Neural progenitor cell (in vitro differentiated cells): ENCODE data around the gene IER5L.

Experiments used
- EZH2 ChIP-seq: fragments of 200-600 bp; sonication (generic); IDR thresholded peaks from 2 replicates; pipeline ENCODE4 v1.6.1; 2017; ENCODE audit warnings: antibody characterized with exemption, mild to moderate bottlenecking, moderate library complexity
- EZH2phosphoT487 ChIP-seq: fragments of 200-600 bp; sonication (generic); IDR thresholded peaks from 2 replicates; pipeline ENCODE4 v1.6.1; 2017; ENCODE audit warnings: antibody characterized with exemption
- TF ChIP-seq, protein P1 (sequence below): fragments of 200-600 bp; sonication (generic); IDR thresholded peaks from 2 replicates; pipeline ENCODE4 v1.5.1; 2017; ENCODE audit warnings: antibody characterized with exemption, mild to moderate bottlenecking

DNA sequence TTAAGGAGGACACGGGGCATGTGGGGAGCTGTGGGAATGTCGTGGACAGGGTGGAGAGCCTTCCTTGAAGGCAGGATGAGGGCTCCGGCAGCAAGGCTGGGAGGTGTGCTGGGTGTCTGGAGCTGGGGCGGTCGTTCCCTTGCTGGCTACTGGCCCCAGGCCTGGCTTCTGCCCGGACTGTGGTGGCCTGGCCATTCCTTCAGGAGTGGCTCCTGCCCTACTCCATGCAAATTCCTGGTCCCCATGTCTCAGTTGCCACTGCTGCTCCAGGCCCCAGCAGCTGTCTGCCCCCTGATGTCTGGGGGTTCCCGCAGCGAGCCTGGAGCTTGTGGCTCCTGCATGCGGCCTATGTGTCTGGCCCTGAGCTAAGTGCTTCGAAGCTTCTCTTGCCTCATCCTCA lies 21.9 kb downstream of the IER5L start:
- no peak for TF ChIP-seq EZH2phosphoT487
- no peak for TF ChIP-seq EZH2
- TF ChIP-seq, protein P1, sequence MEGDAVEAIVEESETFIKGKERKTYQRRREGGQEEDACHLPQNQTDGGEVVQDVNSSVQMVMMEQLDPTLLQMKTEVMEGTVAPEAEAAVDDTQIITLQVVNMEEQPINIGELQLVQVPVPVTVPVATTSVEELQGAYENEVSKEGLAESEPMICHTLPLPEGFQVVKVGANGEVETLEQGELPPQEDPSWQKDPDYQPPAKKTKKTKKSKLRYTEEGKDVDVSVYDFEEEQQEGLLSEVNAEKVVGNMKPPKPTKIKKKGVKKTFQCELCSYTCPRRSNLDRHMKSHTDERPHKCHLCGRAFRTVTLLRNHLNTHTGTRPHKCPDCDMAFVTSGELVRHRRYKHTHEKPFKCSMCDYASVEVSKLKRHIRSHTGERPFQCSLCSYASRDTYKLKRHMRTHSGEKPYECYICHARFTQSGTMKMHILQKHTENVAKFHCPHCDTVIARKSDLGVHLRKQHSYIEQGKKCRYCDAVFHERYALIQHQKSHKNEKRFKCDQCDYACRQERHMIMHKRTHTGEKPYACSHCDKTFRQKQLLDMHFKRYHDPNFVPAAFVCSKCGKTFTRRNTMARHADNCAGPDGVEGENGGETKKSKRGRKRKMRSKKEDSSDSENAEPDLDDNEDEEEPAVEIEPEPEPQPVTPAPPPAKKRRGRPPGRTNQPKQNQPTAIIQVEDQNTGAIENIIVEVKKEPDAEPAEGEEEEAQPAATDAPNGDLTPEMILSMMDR: no peak
